K562 (cell line): ENCODE results near the gene SORCS2. TPM values are rescaled to one million over a fixed set of nuclear protein-coding genes. Genes with fewer than 3 reads are reported as not detected.

Source experiments
- ATAC-seq: fragments of 200-7000 bp; cut with Tn5 transposase; 3 replicates; pipeline ENCODE4 v1.9.1; 2020; ENCODE audit warnings: moderate library complexity
- BruUV-seq: library from RNA; stranded (reverse); fragments of 400-500 nt; replicated peaks from 2 replicates; lab custom pipeline; 2021; lab: Mats Ljungman, UMichigan
- CTCF ChIA-PET: fragments of 300-600 bp; formaldehyde crosslinking; extraction: SDS; loops from one replicate; lab custom pipeline; 2021; ENCODE audit warnings: low intra/inter-chr PET ratio; lab: Yijun Ruan, JAX
- POLR2A ChIA-PET: fragments of 300-600, 350-650 bp; sonication (Branson Sonifier 250); formaldehyde crosslinking; extraction: SDS; loops from one replicate; lab custom pipeline; 2021; ENCODE audit warnings: antibody characterized with exemption, inconsistent platforms; lab: Yijun Ruan, JAX
- DNase-seq, 4 experiments: peaks; one replicate each; pipeline versions ENCODE4 v3.0.0 to v3.0.0-alpha.2; 2011 to 2018; ENCODE audit warnings: low spot score in 3 of 4, mixed read lengths in 3 of 4; ENCODE audit errors: extremely low read depth in 1 of 4
- FAIRE-seq: peaks from 2 replicates; lab custom pipeline; 2011; peaks lifted over from hg19 to GRCh38; lab: Jason Lieb, UNC
- H2AFZ ChIP-seq: 2 replicates; pipeline ENCODE4 v1.6.0; 2011; ENCODE audit warnings: low read depth, low read length, control low read depth, inconsistent platforms
- H3K27ac ChIP-seq: fragments of 200-600 bp; 3 replicates; pipeline ENCODE4 v1.8.0; 2011; ENCODE audit warnings: low read depth, mild to moderate bottlenecking, control low read depth, inconsistent platforms, low read length, moderate library complexity, mixed read lengths; ENCODE audit errors: extremely low read depth
- H3K27me3 ChIP-seq, 2 experiments: fragments of 300-600 bp in 1 of 2; 2 replicates in 1 of 2; 3 replicates in 1 of 2; pipeline versions ENCODE4 v1.6.0 to v1.8.0; 2011; ENCODE audit warnings: inconsistent platforms in 2 of 2, low read length in 2 of 2, mild to moderate bottlenecking in 1 of 2, mixed read lengths in 1 of 2, moderate library complexity in 1 of 2; ENCODE audit not compliant: control insufficient read depth in 2 of 2, insufficient read depth in 2 of 2
- H3K36me3 ChIP-seq: fragments of 300-600 bp; 3 replicates; pipeline ENCODE4 v1.8.0; 2011; ENCODE audit warnings: mild to moderate bottlenecking, low read length, inconsistent platforms; ENCODE audit not compliant: control insufficient read depth, insufficient read depth
- H3K4me1 ChIP-seq, 2 experiments: fragments of 200-600 bp in 1 of 2; replicated peaks in 1 of 2; 2 replicates in 1 of 2; 3 replicates in 1 of 2; pipeline versions ENCODE4 v1.5.1 to v1.8.0; 2011; ENCODE audit warnings: inconsistent platforms in 2 of 2, low read length in 2 of 2, mild to moderate bottlenecking in 1 of 2, mixed read lengths in 1 of 2, moderate library complexity in 1 of 2; ENCODE audit not compliant: control insufficient read depth in 2 of 2, insufficient read depth in 2 of 2
- H3K4me2 ChIP-seq: 2 replicates; pipeline ENCODE4 v1.6.1; 2011; ENCODE audit warnings: low read length, control low read depth, inconsistent platforms, mixed read lengths; ENCODE audit not compliant: insufficient read depth
- H3K4me3 ChIP-seq: fragments of 200-600 bp; sonication (generic), shearing (Covaris generic); 2 replicates; pipeline ENCODE4 v1.5.1; 2016; ENCODE audit warnings: control low read depth, inconsistent platforms
- H3K79me2 ChIP-seq: fragments of 200-600 bp; 3 replicates; pipeline ENCODE4 v1.8.0; 2011; ENCODE audit warnings: low read length, inconsistent platforms; ENCODE audit not compliant: control insufficient read depth, insufficient read depth
- H3K9ac ChIP-seq, 2 experiments: 2 replicates each; pipeline versions ENCODE4 v1.6.0 to v1.6.1; 2011; ENCODE audit warnings: low read depth in 2 of 2, low read length in 2 of 2, control low read depth in 1 of 2, inconsistent platforms in 1 of 2, mild to moderate bottlenecking in 1 of 2, mixed read lengths in 1 of 2; ENCODE audit not compliant: insufficient read depth in 1 of 2
- H3K9me1 ChIP-seq: one replicate; pipeline ENCODE4 v1.6.0; 2011; ENCODE audit warnings: inconsistent platforms, mild to moderate bottlenecking, low read length, moderate library complexity; ENCODE audit not compliant: control insufficient read depth, insufficient read depth
- H3K9me3 ChIP-seq: replicated peaks from 2 replicates; pipeline ENCODE4 v1.5.1; 2011; ENCODE audit warnings: low read depth, low read length, inconsistent platforms; ENCODE audit not compliant: control insufficient read depth, insufficient read depth
- H4K20me1 ChIP-seq: replicated peaks from 2 replicates; pipeline ENCODE4 v1.6.1; 2011; ENCODE audit warnings: low read length, inconsistent platforms, mixed read lengths; ENCODE audit not compliant: control insufficient read depth, insufficient read depth
- AFF1 ChIP-seq, 2 experiments: fragments of 450-650 bp; IDR thresholded peaks; 2 replicates each; pipeline ENCODE4 v1.6.1; 2018; ENCODE audit warnings: mild to moderate bottlenecking in 2 of 2, low read depth in 1 of 2; ENCODE audit not compliant: partially characterized antibody in 2 of 2
- RBFOX2 ChIP-seq: fragments of 200-400 bp; formaldehyde crosslinking; IDR thresholded peaks from 2 replicates; pipeline ENCODE4 v1.6.1; 2017; ENCODE audit warnings: low read depth, mild to moderate bottlenecking, low read length, moderate library complexity
- SMC3 ChIP-seq: conservative IDR thresholded peaks from 2 replicates; pipeline ENCODE4 v1.6.1; 2011; ENCODE audit warnings: low read depth, low read length, improper control_type of control experiment; ENCODE audit not compliant: insufficient read depth
- WGBS: fragments of 100-300 bp; shearing (Covaris generic); methylation state at CpG from one replicate; pipeline ENCODE4 v1.1.6; 2016; ENCODE audit warnings: low coverage, mixed read lengths; ENCODE audit not compliant: insufficient coverage; ENCODE audit errors: missing lambda C conversion rate; 5-methylcytosine and 5-hydroxymethylcytosine counted together
- in situ Hi-C: fragments of 300-500 bp; cut with MboI; formaldehyde crosslinking; loops from 4 replicates; pipeline ENCODE4 v1.15.0; 2018; ENCODE audit warnings: inconsistent platforms, mixed read lengths
- intact Hi-C: fragments of 100-400 bp; cut with micrococcal nuclease; formaldehyde crosslinking; loops from 2 replicates; pipeline ENCODE4 v1.14.2; 2022
- polyA plus RNA-seq, 8 experiments: library from polyadenylated mRNA; depleted of rRNA in 4 of 8; stranded (reverse) in 5 of 8; unstranded in 3 of 8; fragments of >200 nt; fragmentation: Nextera tagmentation in 2 of 8; fragmentation: Illumina TruSeq in 1 of 8; extraction: Ambion mirVana in 2 of 8; extraction: Trizol in 1 of 8; gene quantifications; 2 replicates each; pipeline versions ENCODE4 v1.2.1 to v1.2.3, GENCODE V29; 2011 to 2014; ENCODE audit warnings: inconsistent platforms in 1 of 8, missing spikeins in 1 of 8
- total RNA-seq, 7 experiments: library from RNA; depleted of rRNA in 6 of 7; stranded (reverse); fragments of >200 nt in 6 of 7; fragmentation: Illumina TruSeq in 2 of 7; extraction: Trizol in 2 of 7; gene quantifications; 2 replicates each; pipeline versions ENCODE4 v1.2.1 to v1.2.3, GENCODE V29; 2011 to 2021; ENCODE audit warnings: low replicate concordance in 1 of 7

SORCS2 gene
- total and polyA plus RNA-seq, 9 of the 15 experiments (the other 6 are each of a cell fraction or from before 2014, with no cell fraction given), result not detected

GRCh38 chr4:7647600-7648543, 455.5 kb downstream of the SORCS2 start (continued):
- TF ChIP-seq AFF1 (IDR thresholded peaks at IDR 0.05; ENCODE audit: low read depth in 1 of 2, partially characterized antibody in 2 of 2), result no peak

GRCh38 chr4:7648544-7649395, 456.4 kb downstream of the SORCS2 start:
- POLR2A ChIA-PET, result interaction anchor here (0.7 kb wide), 1 partner anchor 357 kb away, joined by 3 read pairs; no protein-coding TSS in a partner anchor
- in situ Hi-C loops, result no loop called here
- no peak for ATAC-seq
- CTCF ChIA-PET, result no interaction called here
- no peak overlapping the region for H3K4me2 ChIP-seq
- intact Hi-C loops, result no loop called here
- no peak for FAIRE-seq
- no peak overlapping the region for H3K9ac ChIP-seq
- H3K4me3 ChIP-seq, result no peak overlapping the region
- no peak overlapping the region for H3K27ac ChIP-seq
- no peak overlapping the region for H2AFZ ChIP-seq
- H3K27me3 ChIP-seq, result peaks cover 0 to 19% of the 10 kb centered on the region in 2 experiments; a peak in 2 of 5 replicates
- H4K20me1 ChIP-seq, result 0 out of 2 replicates have a peak, but pooled peaks cover 5% of the 10 kb centered on the region
- H3K36me3 ChIP-seq, result no peaks in the 10 kb centered on the region
- BruUV-seq, result no TSS peak
- H3K9me3 ChIP-seq, result no peaks in the 10 kb centered on the region; the same call in 1 of the 2 replicates
- TF ChIP-seq RBFOX2 (0 out of 2 replicates have a peak, but pooled peaks have one; percentile 15), SMC3 (no peak)
- no peaks in the 10 kb centered on the region for H3K9me1 ChIP-seq
- H3K4me1 ChIP-seq, result peaks cover 3% of the 10 kb centered on the region in 2 experiments; a peak in 1 of 5 replicates
- H3K79me2 ChIP-seq, result no peaks in the 10 kb centered on the region
- DNase-seq, result no peak
- 23% methylated on average over 18 of the region's 23 CpGs for WGBS
